ENCODE data around the gene TTC23. TPM values are rescaled to one million over a fixed set of nuclear protein-coding genes. Genes with fewer than 3 reads are reported as not detected.

Gene TTC23
- total RNA-seq, 1 experiment from 2014 or later: 13.4 TPM

DNA sequence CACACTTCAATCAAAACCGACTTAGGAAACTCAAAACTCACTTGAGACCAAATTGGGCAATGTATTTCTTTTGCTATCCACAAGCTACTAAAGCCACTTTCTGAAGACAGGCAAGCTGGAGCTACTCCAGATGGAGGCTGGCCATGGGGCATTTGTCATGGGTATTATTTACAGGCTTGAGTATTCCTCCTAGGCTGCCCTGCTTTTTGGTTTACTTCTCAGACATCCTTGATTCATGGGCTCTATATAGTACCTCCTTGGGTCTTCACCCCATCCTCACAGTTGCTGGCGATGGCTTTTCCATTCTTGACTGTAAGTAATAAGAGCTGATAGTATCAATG lies 163.1 kb downstream of the TTC23 start:
- POLR2A ChIA-PET (ENCODE audit: low non-redundant PET): no interaction called here
- intact Hi-C loops (cut with micrococcal nuclease; ENCODE audit: unreplicated experiment): no loop called here
- no peak for DNase-seq (ENCODE audit: low spot score)
- no peaks in the 10 kb centered on the region for H3K4me1 ChIP-seq (ENCODE audit: insufficient read depth, low read length, poor library complexity, severe bottlenecking)
- H3K4me3 ChIP-seq (ENCODE audit: low read depth, low read length, poor library complexity, severe bottlenecking): no peak overlapping the region
- no peaks in the 10 kb centered on the region for H3K36me3 ChIP-seq (ENCODE audit: insufficient read depth, low read length, poor library complexity, severe bottlenecking)
- no TSS peak for BruUV-seq (replicated peaks)
- no peaks in the 10 kb centered on the region for H3K27me3 ChIP-seq (replicated peaks; ENCODE audit: insufficient read depth, low read depth, low read length, poor library complexity)
- no peak overlapping the region for H3K27ac ChIP-seq (ENCODE audit: low read depth, low read length, poor library complexity, severe bottlenecking)
- peaks cover 5% of the 10 kb centered on the region for H3K9me3 ChIP-seq (ENCODE audit: low read depth, low read length, poor library complexity, severe bottlenecking)
- CTCF ChIA-PET: no interaction called here
- TF ChIP-seq EZH2 (IDR thresholded peaks at IDR 0.05; ENCODE audit: borderline replicate concordance, low read depth, low read length, poor library complexity, severe bottlenecking) (no peak), CTCF (conservative IDR thresholded peaks at IDR 0.05; ENCODE audit: low read depth, low read length) (no peak)

Other genes with a start within 250 kb of the TTC23 start
- not detected in 2 replicates for gene PGPEP1L, start 241.8 kb downstream of the TTC23 start, total RNA-seq (2021)
- 2.6 and 2.7 TPM in 2 replicates for gene SYNM, start 144.5 kb downstream of the TTC23 start, total RNA-seq (2021)
- gene LRRC28, start 1.9 kb upstream of the TTC23 start, total RNA-seq (2021): 28.4 and 30.7 TPM in 2 replicates